GM23338 (cell line): ENCODE measurements around the gene SORCS3. TPM values are rescaled to one million over a fixed set of nuclear protein-coding genes. Genes with fewer than 3 reads are reported as not detected.

Source experiments
- ATAC-seq: fragments of 200-7000 bp; cut with Tn5 transposase; 3 replicates; pipeline ENCODE4 v1.9.1; 2020
- DNase-seq: peaks from one replicate; pipeline ENCODE4 v3.0.0-alpha.2; 2015; ENCODE audit warnings: low spot score
- H2AFZ ChIP-seq: fragments of 200-600 bp; sonication (generic); 2 replicates; pipeline ENCODE4 v1.8.0; 2016; ENCODE audit warnings: antibody characterized with exemption, mild to moderate bottlenecking, moderate library complexity
- H3F3A ChIP-seq: fragments of 200-600 bp; sonication (generic); replicated peaks from 2 replicates; pipeline ENCODE4 v1.8.0; 2017; ENCODE audit warnings: antibody characterized with exemption, mixed run types, low read depth
- H3K27ac ChIP-seq: fragments of 200-600 bp; sonication (generic); 2 replicates; pipeline ENCODE4 v1.6.1; 2016; ENCODE audit warnings: low read depth
- H3K27me3 ChIP-seq: fragments of 200-600 bp; sonication (generic); 2 replicates; pipeline ENCODE4 v1.8.0; 2016; ENCODE audit warnings: mild to moderate bottlenecking, mixed run types, moderate library complexity; ENCODE audit not compliant: insufficient read depth
- H3K36me3 ChIP-seq: fragments of 200-600 bp; sonication (generic); 2 replicates; pipeline ENCODE4 v1.8.0; 2016; ENCODE audit warnings: mild to moderate bottlenecking; ENCODE audit not compliant: insufficient read depth
- H3K4me1 ChIP-seq: fragments of 200-600 bp; sonication (generic); 2 replicates; pipeline ENCODE4 v1.8.0; 2016; ENCODE audit warnings: mild to moderate bottlenecking, moderate library complexity; ENCODE audit not compliant: insufficient read depth
- H3K4me2 ChIP-seq: fragments of 200-600 bp; sonication (generic); 2 replicates; pipeline ENCODE4 v1.7.1; 2017; ENCODE audit warnings: mixed run types
- H3K4me3 ChIP-seq: fragments of 200-600 bp; sonication (generic); 2 replicates; pipeline ENCODE4 v1.6.1; 2016; ENCODE audit warnings: mixed run types
- H3K79me2 ChIP-seq: fragments of 200-600 bp; sonication (generic); replicated peaks from 2 replicates; pipeline ENCODE4 v1.8.0; 2017; ENCODE audit warnings: mild to moderate bottlenecking; ENCODE audit not compliant: insufficient read depth
- H3K9me2 ChIP-seq: fragments of 200-600 bp; sonication (generic); 2 replicates; pipeline ENCODE4 v1.8.0; 2017; ENCODE audit not compliant: insufficient read depth
- H4K20me1 ChIP-seq: fragments of 200-600 bp; sonication (generic); replicated peaks from 2 replicates; pipeline ENCODE4 v1.8.0; 2017; ENCODE audit warnings: mild to moderate bottlenecking; ENCODE audit not compliant: insufficient read depth
- H3K27ac Mint-ChIP-seq: 2 replicates; pipeline ENCODE4 v1.8.0; 2020; ENCODE audit warnings: inconsistent platforms, mild to moderate bottlenecking, moderate library complexity, mixed read lengths
- H3K27me3 Mint-ChIP-seq: 3 replicates; pipeline ENCODE4 v1.8.0; 2022; ENCODE audit warnings: low read depth, mild to moderate bottlenecking, moderate library complexity, mixed read lengths, inconsistent platforms; ENCODE audit not compliant: insufficient read depth, poor library complexity
- H3K36me3 Mint-ChIP-seq: 3 replicates; pipeline ENCODE4 v1.8.0; 2021; ENCODE audit warnings: low read depth, mild to moderate bottlenecking, inconsistent platforms, moderate library complexity, mixed read lengths
- H3K4me1 Mint-ChIP-seq: 3 replicates; pipeline ENCODE4 v1.8.0; 2020; ENCODE audit warnings: mild to moderate bottlenecking, inconsistent platforms, mixed read lengths
- H3K4me3 Mint-ChIP-seq: 3 replicates; pipeline ENCODE4 v1.8.0; 2021; ENCODE audit warnings: moderate library complexity, mild to moderate bottlenecking, inconsistent platforms, mixed read lengths
- H3K9me3 Mint-ChIP-seq: 3 replicates; pipeline ENCODE4 v1.8.0; 2020; ENCODE audit warnings: moderate library complexity, mild to moderate bottlenecking, inconsistent platforms, mixed read lengths
- CREB1 ChIP-seq: fragments of 250-450 bp; sonication (Bioruptor Pico); IDR thresholded peaks from 2 replicates; pipeline ENCODE4 v1.5.0; 2020; ENCODE audit warnings: low read depth, mild to moderate bottlenecking, moderate library complexity
- CTCF ChIP-seq, 2 experiments: fragments of 200-600 bp in 1 of 2; sonication (generic) in 1 of 2; conservative IDR thresholded peaks; 2 replicates each; pipeline versions ENCODE4 v1.5.1 to v1.6.1; 2016 to 2017; ENCODE audit warnings: antibody characterized with exemption in 2 of 2, low read depth in 2 of 2, mild to moderate bottlenecking in 2 of 2, moderate library complexity in 1 of 2
- ETS1 ChIP-seq: IDR thresholded peaks from 2 replicates; pipeline ENCODE4 v1.6.1; 2016; ENCODE audit warnings: antibody characterized with exemption
- EZH2 ChIP-seq: fragments of 200-600 bp; sonication (generic); IDR thresholded peaks from one replicate; pipeline ENCODE4 v1.8.0; 2017; ENCODE audit warnings: antibody characterized with exemption, mild to moderate bottlenecking, low read depth; ENCODE audit not compliant: unreplicated experiment
- EZH2phosphoT487 ChIP-seq: fragments of 200-600 bp; sonication (generic); IDR thresholded peaks from one replicate; pipeline ENCODE4 v1.8.1; 2018; ENCODE audit warnings: antibody characterized with exemption; ENCODE audit not compliant: unreplicated experiment
- JUNB ChIP-seq: IDR thresholded peaks from one replicate; pipeline ENCODE4 v1.6.1; 2016; ENCODE audit warnings: antibody characterized with exemption; ENCODE audit not compliant: unreplicated experiment
- NANOG ChIP-seq: IDR thresholded peaks from 2 replicates; pipeline ENCODE4 v1.6.1; 2016; ENCODE audit warnings: antibody characterized with exemption, borderline replicate concordance
- POLR2AphosphoS5 ChIP-seq: IDR thresholded peaks from 2 replicates; pipeline ENCODE4 v1.6.1; 2016; ENCODE audit warnings: antibody characterized with exemption, low read depth
- STAT1 ChIP-seq: IDR thresholded peaks from one replicate; pipeline ENCODE4 v1.6.1; 2016; ENCODE audit warnings: antibody characterized with exemption; ENCODE audit not compliant: unreplicated experiment
- ZNF114 ChIP-seq: fragments of 250-450 bp; sonication (Bioruptor Pico); IDR thresholded peaks from 2 replicates; pipeline ENCODE4 v1.5.0; 2020; ENCODE audit warnings: mild to moderate bottlenecking, moderate library complexity
- ZNF331 ChIP-seq: fragments of 250-450 bp; sonication (Bioruptor Pico); IDR thresholded peaks from 2 replicates; pipeline ENCODE4 v1.5.0; 2020; ENCODE audit warnings: low read depth, mild to moderate bottlenecking, moderate library complexity
- polyA plus RNA-seq: library from polyadenylated mRNA; unstranded; fragments of >200 nt; fragmentation: Nextera tagmentation; extraction: Ambion mirVana; gene quantifications from 2 replicates; pipeline ENCODE4 v1.2.1, GENCODE V29; 2016
- total RNA-seq: library from RNA; depleted of rRNA; stranded (reverse); fragments of >200 nt; shearing (Covaris generic); gene quantifications from 2 replicates; pipeline ENCODE4 v1.2.3, GENCODE V29; 2014
- TF ChIP-seq, protein P1 (sequence below): fragments of 250-450 bp; sonication (Bioruptor Pico); IDR thresholded peaks from 2 replicates; pipeline ENCODE4 v1.5.0; 2020; ENCODE audit warnings: mild to moderate bottlenecking, moderate library complexity
- TF ChIP-seq, protein P2 (sequence below): IDR thresholded peaks from one replicate; pipeline ENCODE4 v1.6.1; 2018; ENCODE audit warnings: antibody characterized with exemption; ENCODE audit not compliant: unreplicated experiment

SORCS3 gene
- total and polyA plus RNA-seq, 2 experiments from 2014 or later = 0.37 to 1.4 TPM

DNA sequence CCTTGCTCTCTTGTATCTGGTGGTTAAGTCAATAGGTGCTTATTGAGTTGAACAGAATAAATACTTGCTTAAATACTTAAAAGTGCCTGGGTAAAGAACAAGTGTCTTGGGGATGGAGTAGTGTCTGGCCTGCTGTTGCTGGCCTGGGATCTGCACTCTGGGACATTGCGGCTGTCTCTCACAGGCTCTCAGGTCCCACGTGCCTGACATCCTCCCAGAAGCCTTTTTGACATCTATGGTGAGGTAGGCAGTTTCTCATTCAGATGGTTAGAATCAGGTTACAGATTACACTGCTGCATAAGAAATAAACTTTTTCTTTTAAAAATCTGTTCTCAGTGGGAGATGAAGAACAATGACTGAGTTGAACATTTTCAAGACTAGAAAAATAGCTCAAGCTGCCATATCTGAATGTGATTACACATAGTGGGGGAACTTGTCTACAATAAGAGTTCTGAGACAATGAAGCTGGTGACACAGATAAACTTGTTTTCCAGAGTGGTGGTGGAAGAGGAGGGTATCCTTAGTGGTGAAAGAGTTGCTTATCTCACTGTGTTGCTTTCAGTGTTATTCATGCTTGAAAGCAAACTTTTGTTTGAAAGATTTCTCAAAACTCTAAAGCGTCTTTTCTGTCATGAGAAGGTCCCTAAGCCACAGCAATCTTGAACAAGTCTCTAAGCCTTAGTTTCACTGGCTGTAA, 9.7 kb downstream of the SORCS3 start:
- Mint-ChIP-seq H3K9me3 (no peaks in the 10 kb centered on the region), H3K4me3 (no peak overlapping the region), H3K4me1 (0 out of 3 replicates have a peak, but pooled peaks cover 2% of the 10 kb centered on the region), H3K36me3 (no peaks in the 10 kb centered on the region), H3K27ac (no peak overlapping the region), H3K27me3 (peaks cover 5% of the 10 kb centered on the region)
- Histone ChIP-seq H3K4me2 (no peak overlapping the region), H3K27me3 (0 out of 2 replicates have a peak, but pooled peaks cover 3% of the 10 kb centered on the region), H3K79me2 (no peaks in the 10 kb centered on the region), H3K36me3 (no peaks in the 10 kb centered on the region), H2AFZ (no peak overlapping the region), H3K27ac (no peak overlapping the region), H3K9me2 (no peaks in the 10 kb centered on the region), H3K4me1 (no peaks in the 10 kb centered on the region), H3F3A (no peaks in the 10 kb centered on the region), H4K20me1 (no peaks in the 10 kb centered on the region), H3K4me3 (no peak overlapping the region)
- TF ChIP-seq, protein P1, sequence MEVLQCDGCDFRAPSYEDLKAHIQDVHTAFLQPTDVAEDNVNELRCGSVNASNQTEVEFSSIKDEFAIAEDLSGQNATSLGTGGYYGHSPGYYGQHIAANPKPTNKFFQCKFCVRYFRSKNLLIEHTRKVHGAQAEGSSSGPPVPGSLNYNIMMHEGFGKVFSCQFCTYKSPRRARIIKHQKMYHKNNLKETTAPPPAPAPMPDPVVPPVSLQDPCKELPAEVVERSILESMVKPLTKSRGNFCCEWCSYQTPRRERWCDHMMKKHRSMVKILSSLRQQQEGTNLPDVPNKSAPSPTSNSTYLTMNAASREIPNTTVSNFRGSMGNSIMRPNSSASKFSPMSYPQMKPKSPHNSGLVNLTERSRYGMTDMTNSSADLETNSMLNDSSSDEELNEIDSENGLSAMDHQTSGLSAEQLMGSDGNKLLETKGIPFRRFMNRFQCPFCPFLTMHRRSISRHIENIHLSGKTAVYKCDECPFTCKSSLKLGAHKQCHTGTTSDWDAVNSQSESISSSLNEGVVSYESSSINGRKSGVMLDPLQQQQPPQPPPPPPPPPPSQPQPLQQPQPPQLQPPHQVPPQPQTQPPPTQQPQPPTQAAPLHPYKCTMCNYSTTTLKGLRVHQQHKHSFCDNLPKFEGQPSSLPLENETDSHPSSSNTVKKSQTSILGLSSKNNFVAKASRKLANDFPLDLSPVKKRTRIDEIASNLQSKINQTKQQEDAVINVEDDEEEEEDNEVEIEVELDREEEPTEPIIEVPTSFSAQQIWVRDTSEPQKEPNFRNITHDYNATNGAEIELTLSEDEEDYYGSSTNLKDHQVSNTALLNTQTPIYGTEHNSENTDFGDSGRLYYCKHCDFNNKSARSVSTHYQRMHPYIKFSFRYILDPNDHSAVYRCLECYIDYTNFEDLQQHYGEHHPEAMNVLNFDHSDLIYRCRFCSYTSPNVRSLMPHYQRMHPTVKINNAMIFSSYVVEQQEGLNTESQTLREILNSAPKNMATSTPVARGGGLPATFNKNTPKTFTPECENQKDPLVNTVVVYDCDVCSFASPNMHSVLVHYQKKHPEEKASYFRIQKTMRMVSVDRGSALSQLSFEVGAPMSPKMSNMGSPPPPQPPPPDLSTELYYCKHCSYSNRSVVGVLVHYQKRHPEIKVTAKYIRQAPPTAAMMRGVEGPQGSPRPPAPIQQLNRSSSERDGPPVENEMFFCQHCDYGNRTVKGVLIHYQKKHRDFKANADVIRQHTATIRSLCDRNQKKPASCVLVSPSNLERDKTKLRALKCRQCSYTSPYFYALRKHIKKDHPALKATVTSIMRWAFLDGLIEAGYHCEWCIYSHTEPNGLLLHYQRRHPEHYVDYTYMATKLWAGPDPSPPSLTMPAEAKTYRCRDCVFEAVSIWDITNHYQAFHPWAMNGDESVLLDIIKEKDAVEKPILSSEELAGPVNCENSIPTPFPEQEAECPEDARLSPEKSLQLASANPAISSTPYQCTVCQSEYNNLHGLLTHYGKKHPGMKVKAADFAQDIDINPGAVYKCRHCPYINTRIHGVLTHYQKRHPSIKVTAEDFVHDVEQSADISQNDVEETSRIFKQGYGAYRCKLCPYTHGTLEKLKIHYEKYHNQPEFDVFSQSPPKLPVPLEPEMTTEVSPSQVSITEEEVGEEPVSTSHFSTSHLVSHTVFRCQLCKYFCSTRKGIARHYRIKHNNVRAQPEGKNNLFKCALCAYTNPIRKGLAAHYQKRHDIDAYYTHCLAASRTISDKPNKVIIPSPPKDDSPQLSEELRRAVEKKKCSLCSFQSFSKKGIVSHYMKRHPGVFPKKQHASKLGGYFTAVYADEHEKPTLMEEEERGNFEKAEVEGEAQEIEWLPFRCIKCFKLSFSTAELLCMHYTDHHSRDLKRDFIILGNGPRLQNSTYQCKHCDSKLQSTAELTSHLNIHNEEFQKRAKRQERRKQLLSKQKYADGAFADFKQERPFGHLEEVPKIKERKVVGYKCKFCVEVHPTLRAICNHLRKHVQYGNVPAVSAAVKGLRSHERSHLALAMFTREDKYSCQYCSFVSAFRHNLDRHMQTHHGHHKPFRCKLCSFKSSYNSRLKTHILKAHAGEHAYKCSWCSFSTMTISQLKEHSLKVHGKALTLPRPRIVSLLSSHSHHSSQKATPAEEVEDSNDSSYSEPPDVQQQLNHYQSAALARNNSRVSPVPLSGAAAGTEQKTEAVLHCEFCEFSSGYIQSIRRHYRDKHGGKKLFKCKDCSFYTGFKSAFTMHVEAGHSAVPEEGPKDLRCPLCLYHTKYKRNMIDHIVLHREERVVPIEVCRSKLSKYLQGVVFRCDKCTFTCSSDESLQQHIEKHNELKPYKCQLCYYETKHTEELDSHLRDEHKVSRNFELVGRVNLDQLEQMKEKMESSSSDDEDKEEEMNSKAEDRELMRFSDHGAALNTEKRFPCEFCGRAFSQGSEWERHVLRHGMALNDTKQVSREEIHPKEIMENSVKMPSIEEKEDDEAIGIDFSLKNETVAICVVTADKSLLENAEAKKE = no peak
- no peak for TF ChIP-seq ETS1
- no peak for TF ChIP-seq ZNF331 (CRISPR knock-in tag)
- TF ChIP-seq EZH2phosphoT487 = no peak
- TF ChIP-seq NANOG = no peak
- TF ChIP-seq STAT1 = no peak
- no peak for TF ChIP-seq CREB1 (CRISPR knock-in tag)
- TF ChIP-seq EZH2 = no peak
- no peak for TF ChIP-seq POLR2AphosphoS5
- no peak for TF ChIP-seq ZNF114 (CRISPR knock-in tag)
- TF ChIP-seq, protein P2, sequence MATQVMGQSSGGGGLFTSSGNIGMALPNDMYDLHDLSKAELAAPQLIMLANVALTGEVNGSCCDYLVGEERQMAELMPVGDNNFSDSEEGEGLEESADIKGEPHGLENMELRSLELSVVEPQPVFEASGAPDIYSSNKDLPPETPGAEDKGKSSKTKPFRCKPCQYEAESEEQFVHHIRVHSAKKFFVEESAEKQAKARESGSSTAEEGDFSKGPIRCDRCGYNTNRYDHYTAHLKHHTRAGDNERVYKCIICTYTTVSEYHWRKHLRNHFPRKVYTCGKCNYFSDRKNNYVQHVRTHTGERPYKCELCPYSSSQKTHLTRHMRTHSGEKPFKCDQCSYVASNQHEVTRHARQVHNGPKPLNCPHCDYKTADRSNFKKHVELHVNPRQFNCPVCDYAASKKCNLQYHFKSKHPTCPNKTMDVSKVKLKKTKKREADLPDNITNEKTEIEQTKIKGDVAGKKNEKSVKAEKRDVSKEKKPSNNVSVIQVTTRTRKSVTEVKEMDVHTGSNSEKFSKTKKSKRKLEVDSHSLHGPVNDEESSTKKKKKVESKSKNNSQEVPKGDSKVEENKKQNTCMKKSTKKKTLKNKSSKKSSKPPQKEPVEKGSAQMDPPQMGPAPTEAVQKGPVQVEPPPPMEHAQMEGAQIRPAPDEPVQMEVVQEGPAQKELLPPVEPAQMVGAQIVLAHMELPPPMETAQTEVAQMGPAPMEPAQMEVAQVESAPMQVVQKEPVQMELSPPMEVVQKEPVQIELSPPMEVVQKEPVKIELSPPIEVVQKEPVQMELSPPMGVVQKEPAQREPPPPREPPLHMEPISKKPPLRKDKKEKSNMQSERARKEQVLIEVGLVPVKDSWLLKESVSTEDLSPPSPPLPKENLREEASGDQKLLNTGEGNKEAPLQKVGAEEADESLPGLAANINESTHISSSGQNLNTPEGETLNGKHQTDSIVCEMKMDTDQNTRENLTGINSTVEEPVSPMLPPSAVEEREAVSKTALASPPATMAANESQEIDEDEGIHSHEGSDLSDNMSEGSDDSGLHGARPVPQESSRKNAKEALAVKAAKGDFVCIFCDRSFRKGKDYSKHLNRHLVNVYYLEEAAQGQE = no peak
- no peak for TF ChIP-seq JUNB
- TF ChIP-seq CTCF (conservative IDR thresholded peaks at IDR 0.05; ENCODE audit: low read depth in 2 of 2) = no peak
- ATAC-seq (no peak), DNase-seq (no peak)
